Measurements from ENCODE around the gene TAB2. TPM values are rescaled to one million over a fixed set of nuclear protein-coding genes. Genes with fewer than 3 reads are reported as not detected.
"Not testable (repeated sequence)": the region's sequence is repeated elsewhere in the genome, so short reads cannot be mapped to it uniquely, and the experiment has no call there.

TAB2 gene
- total and polyA plus RNA-seq, 2 experiments from 2014 or later: 14.2 to 51.9 TPM

GRCh38 chr6:149441740-149442139 is 124.2 kb downstream of the TAB2 start:
- no peaks in the 10 kb centered on the region for H3K27me3 ChIP-seq
- no peak overlapping the region for H3K4me3 ChIP-seq
- no peak for DNase-seq (ENCODE audit: low spot score)
- H3K79me2 ChIP-seq: no peaks in the 10 kb centered on the region
- no peaks in the 10 kb centered on the region for H3K9me3 ChIP-seq (ENCODE audit: low read depth)
- TF ChIP-seq EZH2 (IDR thresholded peaks at IDR 0.05; ENCODE audit: borderline replicate concordance) (no peak), EZH2phosphoT487 (IDR thresholded peaks at IDR 0.05; ENCODE audit: low read depth, severe bottlenecking, unreplicated experiment) (no peak), CTCF (IDR thresholded peaks at IDR 0.05; ENCODE audit: poor library complexity) (no peak)
- H3K9me2 ChIP-seq (replicated peaks; ENCODE audit: insufficient read depth): no peaks in the 10 kb centered on the region
- 78% methylated on average over 9 of the region's 9 CpGs for WGBS (ENCODE audit: low lambda C conversion rate, missing lambda C conversion rate)
- no peaks in the 10 kb centered on the region for H3K36me3 ChIP-seq (replicated peaks; ENCODE audit: insufficient read depth, low read depth)
- H3K4me1 ChIP-seq (ENCODE audit: insufficient read depth): peaks cover 16% of the 10 kb centered on the region
- no peak overlapping the region for H3K4me2 ChIP-seq
- H2AFZ ChIP-seq: peak overlapping the region; percentile 38
- no peaks in the 10 kb centered on the region for H4K20me1 ChIP-seq (ENCODE audit: insufficient read depth, poor library complexity, severe bottlenecking)
- peak overlapping the region; percentile 21 for H3K27ac ChIP-seq

DNA sequence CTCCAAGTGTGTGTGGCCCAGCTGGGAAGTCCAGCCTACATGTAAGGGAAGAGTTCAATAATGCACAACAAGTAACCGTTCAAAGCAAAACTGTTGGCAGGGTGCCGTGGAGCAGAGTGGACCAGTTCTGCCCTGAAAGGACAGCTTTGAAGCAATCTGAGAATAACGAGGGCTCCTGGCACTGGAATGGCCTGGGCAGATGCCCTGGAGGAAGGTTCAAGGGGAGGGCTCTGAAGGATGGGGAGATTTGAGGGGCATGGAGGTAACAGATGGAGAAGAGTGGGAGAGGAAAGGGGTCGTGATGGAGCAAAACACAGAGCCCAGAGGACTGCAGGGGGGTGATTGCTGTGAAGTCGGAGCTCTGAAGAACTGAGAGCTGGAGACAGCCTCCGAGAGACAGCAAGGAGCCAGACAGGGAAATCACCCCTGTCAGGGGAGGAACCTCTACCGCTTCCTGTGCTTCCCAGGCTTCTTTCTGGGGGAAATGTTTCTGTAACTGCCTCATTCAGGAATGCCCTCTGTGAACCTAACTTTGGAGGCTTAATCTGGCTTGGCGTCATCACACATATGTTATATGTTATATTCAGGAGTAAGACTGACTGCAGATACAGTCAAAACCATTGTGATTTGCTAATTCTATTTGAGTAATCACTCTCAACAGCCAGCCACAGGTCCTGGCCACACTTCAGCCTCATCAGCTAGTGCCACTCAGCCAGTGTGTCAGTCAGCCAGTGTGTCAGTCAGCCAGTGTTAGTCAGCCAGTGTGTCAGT is 126.1 kb downstream of the TAB2 start:
- no peak for DNase-seq (ENCODE audit: low spot score)
- no peaks in the 10 kb centered on the region for H3K36me3 ChIP-seq (replicated peaks; ENCODE audit: insufficient read depth, low read depth)
- H3K4me1 ChIP-seq (ENCODE audit: insufficient read depth): peaks cover 16% of the 10 kb centered on the region
- H3K27ac ChIP-seq: no peak overlapping the region
- WGBS (ENCODE audit: low lambda C conversion rate, missing lambda C conversion rate): 66% methylated on average over 8 of the region's 8 CpGs
- TF ChIP-seq EZH2phosphoT487 (IDR thresholded peaks at IDR 0.05; ENCODE audit: low read depth, severe bottlenecking, unreplicated experiment) (no peak), CTCF (IDR thresholded peaks at IDR 0.05; ENCODE audit: poor library complexity) (no peak), EZH2 (IDR thresholded peaks at IDR 0.05; ENCODE audit: borderline replicate concordance) (no peak)
- no peaks in the 10 kb centered on the region for H3K9me2 ChIP-seq (replicated peaks; ENCODE audit: insufficient read depth)
- no peak overlapping the region for H3K4me3 ChIP-seq
- no peaks in the 10 kb centered on the region for H4K20me1 ChIP-seq (ENCODE audit: insufficient read depth, poor library complexity, severe bottlenecking)
- no peak overlapping the region for H3K4me2 ChIP-seq
- no peaks in the 10 kb centered on the region for H3K79me2 ChIP-seq
- H3K27me3 ChIP-seq: no peaks in the 10 kb centered on the region
- H2AFZ ChIP-seq: no peak overlapping the region
- H3K9me3 ChIP-seq (ENCODE audit: low read depth): no peaks in the 10 kb centered on the region

GRCh38 chr6:149444360-149445094 is 127.0 kb downstream of the TAB2 start:
- H3K4me1 ChIP-seq (ENCODE audit: insufficient read depth): peaks cover 16% of the 10 kb centered on the region
- not testable (repeated sequence) for H3K4me3 ChIP-seq; H3K27ac ChIP-seq; H3K27me3 ChIP-seq; H2AFZ ChIP-seq; H4K20me1 ChIP-seq (ENCODE audit: insufficient read depth, poor library complexity, severe bottlenecking); H3K9me3 ChIP-seq (ENCODE audit: low read depth); H3K4me2 ChIP-seq; DNase-seq (ENCODE audit: low spot score); H3K36me3 ChIP-seq (replicated peaks; ENCODE audit: insufficient read depth, low read depth); H3K79me2 ChIP-seq; H3K9me2 ChIP-seq (replicated peaks; ENCODE audit: insufficient read depth)
- 79% methylated on average over 3 of the region's 3 CpGs for WGBS (ENCODE audit: low lambda C conversion rate, missing lambda C conversion rate)

DNA sequence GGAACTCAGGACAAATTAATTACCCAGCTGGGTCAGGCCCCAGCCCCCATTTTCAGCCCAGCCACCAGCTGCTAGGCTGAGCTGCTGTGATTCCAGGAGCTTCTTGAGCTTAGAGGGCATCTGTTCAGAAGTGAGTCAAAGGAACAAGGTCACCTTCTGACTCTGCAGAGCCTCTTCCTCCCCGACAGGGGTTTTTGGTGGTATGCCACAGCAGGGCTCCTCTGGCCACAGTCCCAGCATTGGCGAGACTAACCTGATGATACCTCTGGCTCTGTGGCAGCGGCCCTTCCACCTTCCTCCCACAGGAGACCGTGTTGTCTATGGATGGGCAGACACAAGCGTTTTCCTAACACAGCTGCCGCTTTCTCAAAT is 127.6 kb downstream of the TAB2 start:
- Histone ChIP-seq H3K4me1 (ENCODE audit: insufficient read depth) (peaks cover 16% of the 10 kb centered on the region), H2AFZ (no peak overlapping the region), H3K4me3 (no peak overlapping the region), H3K9me3 (ENCODE audit: low read depth) (no peaks in the 10 kb centered on the region), H3K4me2 (no peak overlapping the region), H3K9me2 (replicated peaks; ENCODE audit: insufficient read depth) (no peaks in the 10 kb centered on the region), H3K36me3 (replicated peaks; ENCODE audit: insufficient read depth, low read depth) (no peaks in the 10 kb centered on the region), H3K79me2 (no peaks in the 10 kb centered on the region), H3K27ac (no peak overlapping the region), H4K20me1 (ENCODE audit: insufficient read depth, poor library complexity, severe bottlenecking) (no peaks in the 10 kb centered on the region), H3K27me3 (no peaks in the 10 kb centered on the region)
- WGBS (ENCODE audit: low lambda C conversion rate, missing lambda C conversion rate): 85% methylated on average over 6 of the region's 6 CpGs
- TF ChIP-seq EZH2 (IDR thresholded peaks at IDR 0.05; ENCODE audit: borderline replicate concordance) (no peak), EZH2phosphoT487 (IDR thresholded peaks at IDR 0.05; ENCODE audit: low read depth, severe bottlenecking, unreplicated experiment) (no peak), CTCF (IDR thresholded peaks at IDR 0.05; ENCODE audit: poor library complexity) (no peak)
- DNase-seq (ENCODE audit: low spot score): no peak
